CD4-positive, alpha-beta memory T cell (primary cell): ENCODE measurements around the gene KRT80. TPM values are rescaled to one million over a fixed set of nuclear protein-coding genes. Genes with fewer than 3 reads are reported as not detected.

Experiments
- CTCF ChIA-PET: fragments of 350-600 bp; sonication (Branson Sonifier 250); formaldehyde crosslinking; loops from one replicate; lab custom pipeline; 2021; ENCODE audit warnings: inconsistent platforms; ENCODE audit not compliant: partially characterized antibody; lab: Charles Lee
- POLR2A ChIA-PET: fragments of 350-600 bp; sonication (Branson Sonifier 250); formaldehyde crosslinking; loops from one replicate; lab custom pipeline; 2021; ENCODE audit not compliant: partially characterized antibody; lab: Charles Lee
- DNase-seq, 5 donors: peaks; one replicate each; pipeline versions ENCODE4 v3.0.0 to v3.0.0-alpha.2; 2020 to 2022; ENCODE audit warnings: mixed read lengths in 1 of 5
- H3K27ac ChIP-seq: one replicate; pipeline ENCODE4 v1.7.0; 2013; ENCODE audit warnings: low read depth, low read length
- H3K27me3 ChIP-seq: 2 replicates; pipeline ENCODE4 v1.7.0; 2013; ENCODE audit warnings: mild to moderate bottlenecking, low read length, moderate library complexity; ENCODE audit not compliant: insufficient read depth
- H3K36me3 ChIP-seq: 2 replicates; pipeline ENCODE4 v1.7.0; 2013; ENCODE audit warnings: mild to moderate bottlenecking, low read length, moderate library complexity; ENCODE audit not compliant: insufficient read depth
- H3K4me1 ChIP-seq: 2 replicates; pipeline ENCODE4 v1.7.0; 2013; ENCODE audit warnings: mild to moderate bottlenecking, low read length, moderate library complexity; ENCODE audit not compliant: insufficient read depth
- H3K4me3 ChIP-seq, 2 donors: one replicate each; pipeline ENCODE4 v1.7.0; 2013; ENCODE audit warnings: low read length in 2 of 2, mild to moderate bottlenecking in 1 of 2
- H3K9me3 ChIP-seq, 2 donors: one replicate each; pipeline ENCODE4 v1.7.0; 2013; ENCODE audit warnings: low read length in 2 of 2, control low read depth in 1 of 2; ENCODE audit not compliant: control insufficient read depth in 1 of 2
- H3K27ac Mint-ChIP-seq, 7 donors: one replicate each; pipeline ENCODE4 v1.8.0; 2020 to 2021; ENCODE audit warnings: mixed read lengths in 7 of 7, mild to moderate bottlenecking in 6 of 7, inconsistent platforms in 3 of 7, moderate library complexity in 3 of 7
- H3K27me3 Mint-ChIP-seq, 2 donors: one replicate each; pipeline ENCODE4 v1.8.0; 2020 to 2021; ENCODE audit warnings: mixed read lengths in 2 of 2
- H3K36me3 Mint-ChIP-seq, 2 donors: one replicate each; pipeline ENCODE4 v1.8.0; 2020 to 2021; ENCODE audit warnings: mixed read lengths in 2 of 2, inconsistent platforms in 1 of 2, mild to moderate bottlenecking in 1 of 2
- H3K4me1 Mint-ChIP-seq, 4 donors: one replicate each; pipeline ENCODE4 v1.8.0; 2020 to 2021; ENCODE audit warnings: mixed read lengths in 4 of 4, mild to moderate bottlenecking in 1 of 4
- H3K4me3 Mint-ChIP-seq, 8 donors: one replicate each; pipeline ENCODE4 v1.8.0; 2020 to 2021; ENCODE audit warnings: mixed read lengths in 8 of 8, mild to moderate bottlenecking in 7 of 8, moderate library complexity in 6 of 8, inconsistent platforms in 3 of 8
- H3K9me3 Mint-ChIP-seq, 8 donors: one replicate each; pipeline ENCODE4 v1.8.0; 2020 to 2021; ENCODE audit warnings: mixed read lengths in 8 of 8, mild to moderate bottlenecking in 5 of 8, inconsistent platforms in 3 of 8, moderate library complexity in 1 of 8
- intact Hi-C: fragments of 100-400 bp; cut with micrococcal nuclease; formaldehyde crosslinking; loops from one replicate; pipeline ENCODE4 v1.15.1; 2023
- polyA plus RNA-seq, 2 donors: library from polyadenylated mRNA; unstranded; fragments of 300-500 nt; fragmentation: Illumina TruSeq; gene quantifications; one replicate each; pipeline ENCODE4 v1.2.3, GENCODE V29; 2021
- total RNA-seq, 2 experiments: library from RNA; stranded (reverse); gene quantifications; one replicate each; pipeline ENCODE4 v1.2.3, GENCODE V29; 2021

Gene KRT80
- total and polyA plus RNA-seq, 4 experiments from 2014 or later, result not detected

GRCh38 chr12:52227606-52228166, 35.9 kb upstream of the KRT80 start:
- no peak overlapping the region for H3K4me3 Mint-ChIP-seq
- H3K27me3 Mint-ChIP-seq, result peaks cover 44 to 48% of the 10 kb centered on the region in 2 donors
- Histone ChIP-seq H3K4me3 (no peak overlapping the region), H3K9me3 (no peaks in the 10 kb centered on the region), H3K27me3 (peaks cover 11% of the 10 kb centered on the region), H3K27ac (no peak overlapping the region), H3K36me3 (no peaks in the 10 kb centered on the region), H3K4me1 (no peaks in the 10 kb centered on the region)
- no peak overlapping the region for H3K27ac Mint-ChIP-seq
- H3K4me1 Mint-ChIP-seq, result peaks cover 0 to 2% (median 0%) of the 10 kb centered on the region in 4 donors
- H3K36me3 Mint-ChIP-seq, result no peaks in the 10 kb centered on the region
- H3K9me3 Mint-ChIP-seq, result no peaks in the 10 kb centered on the region
- POLR2A ChIA-PET, result no interaction called here
- no peak for DNase-seq
- intact Hi-C loops, result no loop called here
- CTCF ChIA-PET, result no interaction called here

GRCh38 chr12:52226446-52226845, 34.6 kb upstream of the KRT80 start:
- H3K4me1 Mint-ChIP-seq, result peaks cover 0 to 2% (median 0%) of the 10 kb centered on the region in 4 donors
- no peaks in the 10 kb centered on the region for H3K9me3 Mint-ChIP-seq
- Histone ChIP-seq H3K36me3 (no peaks in the 10 kb centered on the region), H3K27me3 (peaks cover 5% of the 10 kb centered on the region), H3K9me3 (no peaks in the 10 kb centered on the region), H3K4me3 (no peak overlapping the region), H3K4me1 (no peaks in the 10 kb centered on the region), H3K27ac (no peak overlapping the region)
- CTCF ChIA-PET, result no interaction called here
- H3K4me3 Mint-ChIP-seq, result no peak overlapping the region
- no peak for DNase-seq
- no peaks in the 10 kb centered on the region for H3K36me3 Mint-ChIP-seq
- H3K27ac Mint-ChIP-seq, result no peak overlapping the region
- H3K27me3 Mint-ChIP-seq, result peaks cover 32 to 45% of the 10 kb centered on the region in 2 donors
- intact Hi-C loops, result no loop called here
- POLR2A ChIA-PET, result no interaction called here

GRCh38 chr12:52225752-52226151, 33.9 kb upstream of the KRT80 start:
- no peaks in the 10 kb centered on the region for H3K36me3 ChIP-seq
- no peak for DNase-seq
- H3K27ac ChIP-seq, result no peak overlapping the region
- ChIA-PET CTCF (interaction anchor here (4.5 kb wide), 1 partner anchor 53 kb away, joined by 20 read pairs; no protein-coding TSS in a partner anchor), POLR2A (no interaction called here)
- H3K27me3 ChIP-seq, result peaks cover 8% of the 10 kb centered on the region
- Mint-ChIP-seq H3K27ac (no peak overlapping the region), H3K27me3 (peaks cover 30 to 47% of the 10 kb centered on the region in 2 donors), H3K9me3 (no peaks in the 10 kb centered on the region), H3K36me3 (no peaks in the 10 kb centered on the region), H3K4me1 (peaks cover 0 to 2% (median 0%) of the 10 kb centered on the region in 4 donors), H3K4me3 (no peak overlapping the region)
- no peaks in the 10 kb centered on the region for H3K4me1 ChIP-seq
- H3K4me3 ChIP-seq, result no peak overlapping the region
- intact Hi-C loops, result no loop called here
- H3K9me3 ChIP-seq, result no peaks in the 10 kb centered on the region

- intact Hi-C loops, result no loop called here
- H3K27me3 Mint-ChIP-seq, result peaks cover 23 to 44% of the 10 kb centered on the region in 2 donors
- Histone ChIP-seq H3K9me3 (no peaks in the 10 kb centered on the region), H3K4me1 (no peaks in the 10 kb centered on the region), H3K27me3 (peaks cover 8% of the 10 kb centered on the region), H3K36me3 (no peaks in the 10 kb centered on the region), H3K4me3 (no peak overlapping the region), H3K27ac (no peak overlapping the region)
- no peak overlapping the region for H3K4me3 Mint-ChIP-seq
- H3K27ac Mint-ChIP-seq, result no peak overlapping the region
- ChIA-PET CTCF (interaction anchor here (4.5 kb wide), 1 partner anchor 55 kb away, joined by 20 read pairs; no protein-coding TSS in a partner anchor), POLR2A (no interaction called here)
- no peak for DNase-seq
- H3K36me3 Mint-ChIP-seq, result no peaks in the 10 kb centered on the region
- no peaks in the 10 kb centered on the region for H3K9me3 Mint-ChIP-seq
- peaks cover 0 to 2% (median 0%) of the 10 kb centered on the region in 4 donors for H3K4me1 Mint-ChIP-seq
These were observed 32.3 kb upstream of the KRT80 start for GRCh38 chr12:52224151-52224550.

GRCh38 chr12:52223406-52224039, 31.7 kb upstream of the KRT80 start:
- POLR2A ChIA-PET, result no interaction called here

GRCh38 chr12:52222692-52223091, 30.9 kb upstream of the KRT80 start:
- H3K4me1 Mint-ChIP-seq, result peaks cover 0 to 2% (median 0%) of the 10 kb centered on the region in 4 donors
- Histone ChIP-seq H3K27me3 (peaks cover 8% of the 10 kb centered on the region), H3K9me3 (no peaks in the 10 kb centered on the region), H3K36me3 (no peaks in the 10 kb centered on the region), H3K27ac (no peak overlapping the region), H3K4me1 (no peaks in the 10 kb centered on the region), H3K4me3 (no peak overlapping the region)
- no peak for DNase-seq
- H3K27ac Mint-ChIP-seq, result no peak overlapping the region
- H3K9me3 Mint-ChIP-seq, result no peaks in the 10 kb centered on the region
- peaks cover 19 to 44% of the 10 kb centered on the region in 2 donors for H3K27me3 Mint-ChIP-seq
- ChIA-PET CTCF (interaction anchor here (4.5 kb wide), 1 partner anchor 56 kb away, joined by 20 read pairs; no protein-coding TSS in a partner anchor), POLR2A (no interaction called here)
- intact Hi-C loops, result no loop called here
- H3K36me3 Mint-ChIP-seq, result no peaks in the 10 kb centered on the region
- H3K4me3 Mint-ChIP-seq, result no peak overlapping the region

More at GRCh38 chr12:52223406-52224039, 31.7 kb upstream of the KRT80 start:
- DNase-seq, result no peak
- CTCF ChIA-PET, result interaction anchor here (4.5 kb wide), 1 partner anchor 55 kb away, joined by 20 read pairs; no protein-coding TSS in a partner anchor
- Histone ChIP-seq H3K4me3 (no peak overlapping the region), H3K27ac (no peak overlapping the region), H3K36me3 (no peaks in the 10 kb centered on the region), H3K9me3 (no peaks in the 10 kb centered on the region), H3K27me3 (peaks cover 8% of the 10 kb centered on the region), H3K4me1 (no peaks in the 10 kb centered on the region)
- Mint-ChIP-seq H3K27me3 (peaks cover 21 to 41% of the 10 kb centered on the region in 2 donors), H3K4me3 (no peak overlapping the region), H3K9me3 (no peaks in the 10 kb centered on the region), H3K27ac (no peak overlapping the region), H3K36me3 (no peaks in the 10 kb centered on the region), H3K4me1 (peaks cover 0 to 2% (median 0%) of the 10 kb centered on the region in 4 donors)
- intact Hi-C loops, result no loop called here

GRCh38 chr12:52221912-52222457, 30.2 kb upstream of the KRT80 start:
- Histone ChIP-seq H3K27me3 (peaks cover 8% of the 10 kb centered on the region), H3K36me3 (no peaks in the 10 kb centered on the region), H3K4me1 (no peaks in the 10 kb centered on the region), H3K4me3 (no peak overlapping the region), H3K9me3 (no peaks in the 10 kb centered on the region), H3K27ac (no peak overlapping the region)
- Mint-ChIP-seq H3K4me3 (no peak overlapping the region), H3K27me3 (peaks cover 16 to 41% of the 10 kb centered on the region in 2 donors), H3K27ac (no peak overlapping the region), H3K9me3 (no peaks in the 10 kb centered on the region), H3K4me1 (peaks cover 0 to 2% (median 0%) of the 10 kb centered on the region in 4 donors), H3K36me3 (no peaks in the 10 kb centered on the region)
- ChIA-PET CTCF (interaction anchor here (1.4 to 4.5 kb wide), 2 partner anchors 57 to 107 kb away, joined by 3 to 20 read pairs; no protein-coding TSS in a partner anchor), POLR2A (no interaction called here)
- DNase-seq, result peak in 3 of 5 donors; percentile 13 to 58 (median 16)
- intact Hi-C loops, result no loop called here
